Pancreas (tissue), 10 donors: ENCODE data around the gene MYZAP. TPM values are rescaled to one million over a fixed set of nuclear protein-coding genes. Genes with fewer than 3 reads are reported as not detected.

ENCODE experiments used
- ATAC-seq, 4 donors: fragments of 200-7000 bp; cut with Tn5 transposase; one replicate each; pipeline versions ENCODE4 v1.8.0 to v1.9.1; 2020; ENCODE audit warnings: mild to moderate bottlenecking in 4 of 4, moderate library complexity in 4 of 4
- DNase-seq, 6 donors: peaks; one replicate each; pipeline ENCODE4 v3.0.0-alpha.2; 2020
- FAIRE-seq: peaks from 2 replicates; lab custom pipeline; 2012; peaks lifted over from hg19 to GRCh38; lab: Jason Lieb, UNC
- H3K27ac ChIP-seq, 4 donors: fragments of 200-600 bp; sonication (generic); 1 replicate in 3 of 4; 2 replicates in 1 of 4; pipeline versions ENCODE4 v1.5.0 to v1.8.0; 2020
- H3K27me3 ChIP-seq, 4 donors: fragments of 200-600 bp; one replicate each; pipeline ENCODE4 v1.8.0; 2021
- H3K36me3 ChIP-seq, 3 donors: fragments of 200-600 bp; sonication (generic) in 1 of 3; one replicate each; pipeline versions ENCODE4 v1.5.0 to v1.8.0; 2020 to 2021
- H3K4me1 ChIP-seq, 3 donors: fragments of 200-600 bp; one replicate each; pipeline ENCODE4 v1.8.0; 2021
- H3K4me3 ChIP-seq, 4 donors: fragments of 200-600 bp; sonication (generic) in 2 of 4; one replicate each; pipeline versions ENCODE4 v1.5.0 to v1.8.0; 2020 to 2021
- H3K9me3 ChIP-seq, 4 donors: fragments of 200-600 bp; one replicate each; pipeline ENCODE4 v1.8.0; 2021
- CTCF ChIP-seq, 4 donors: fragments of 200-600 bp; sonication (generic) in 3 of 4; IDR thresholded peaks; one replicate each; pipeline versions ENCODE4 v1.5.0 to v1.8.0; 2021; ENCODE audit warnings: antibody characterized with exemption in 4 of 4
- WGBS, 2 donors: extraction: QIAGEN DNeasy Blood & Tissue Kit; methylation state at CpG; one replicate each; pipeline ENCODE4 v1.1.7; 2013; 5-methylcytosine and 5-hydroxymethylcytosine counted together
- intact Hi-C, 3 donors: fragments of 100-400 bp; cut with DNase I; formaldehyde crosslinking; loops; one replicate each; pipeline versions ENCODE4 v1.11.1 to v1.14.2; 2022
- polyA plus RNA-seq, 2 donors: library from polyadenylated mRNA; stranded (reverse); fragments of 200-250 nt; gene quantifications; one replicate each; pipeline ENCODE4 v1.2.3, GENCODE V29; 2013
- total RNA-seq, 6 donors: library from RNA; stranded (reverse); fragmentation: NEBNext Ultra II Directional in 4 of 6; extraction: Animal tissue kit (Norgen Biotek cat#: 25700) in 4 of 6; gene quantifications; one replicate each; pipeline versions ENCODE4 v1.2.1 to v1.2.4, GENCODE V29; 2021 to 2023
- donor health status: healthy with polysubstance abuse.
- donor health status: DM: no; HTN: no; CAD: no; lungs with moderate emphysema.
- donor health status: DM: no; HTN: no; CAD: no.
- donor health status: control.
- donor health status: control.
- donor health status: Bipolar disorder and iron deficiency.
- donor health status: DM: yes; HTN: yes; CAD: no.
- donor health status: DM: no; HTN: no; CAD: no.
- donor health status: DM: no; HTN: no; CAD: no.
- donor health status: DM: yes; HTN: yes; CAD: no.

Gene MYZAP
- total and polyA plus RNA-seq, 8 donors, result 5.4 to 13.4 (median 9.4) TPM

DNA sequence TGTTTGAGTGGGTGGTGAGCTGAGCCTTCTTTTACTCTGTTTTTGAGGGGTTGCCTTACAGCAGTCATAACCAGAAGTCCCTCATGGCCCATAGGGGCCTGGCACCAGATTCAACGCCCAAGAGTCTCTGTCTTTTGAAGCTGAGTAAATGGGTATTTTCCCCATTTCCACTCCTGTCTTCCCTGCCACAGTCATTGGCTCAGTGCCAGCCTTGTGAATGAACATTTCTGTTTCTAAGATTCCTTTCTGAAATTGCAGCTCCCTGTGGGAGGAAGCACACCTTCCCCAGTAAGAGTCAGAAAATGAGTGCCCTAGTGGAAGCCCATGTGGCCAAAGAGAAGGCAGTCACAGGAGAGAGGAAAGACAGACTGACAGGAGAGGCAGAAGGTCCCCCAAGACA is 71.1 kb downstream of the MYZAP start:
- Histone ChIP-seq H3K9me3 (no peaks in the 10 kb centered on the region), H3K4me3 (no peak overlapping the region), H3K27ac (peak overlapping the region in 2 of 4 donors; percentile 4 to 56), H3K27me3 (no peaks in the 10 kb centered on the region), H3K4me1 (peaks cover 20 to 40% (median 35%) of the 10 kb centered on the region in 3 donors), H3K36me3 (no peaks in the 10 kb centered on the region)
- no peak for ATAC-seq
- 50 to 70% methylated on average over 1 of the region's 1 CpG for WGBS, 2 donors
- TF ChIP-seq CTCF (IDR thresholded peaks at IDR 0.05), result no peak
- intact Hi-C loops, result no loop called here
- no peak for DNase-seq
- FAIRE-seq, result no peak

GRCh38 chr15:57663262-57663661 is 71.6 kb downstream of the MYZAP start:
- Histone ChIP-seq H3K27ac (peak overlapping the region in 1 of 4 donors; percentile 4), H3K4me3 (no peak overlapping the region), H3K4me1 (peaks cover 23 to 44% (median 40%) of the 10 kb centered on the region in 3 donors), H3K27me3 (no peaks in the 10 kb centered on the region), H3K36me3 (no peaks in the 10 kb centered on the region), H3K9me3 (no peaks in the 10 kb centered on the region)
- TF ChIP-seq CTCF (IDR thresholded peaks at IDR 0.05), result no peak
- 63 to 76% methylated on average over 2 of the region's 2 CpGs for WGBS, 2 donors
- DNase-seq (no peak), ATAC-seq (no peak), FAIRE-seq (no peak)
- intact Hi-C loops, result no loop called here

- H3K9me3 ChIP-seq, result no peaks in the 10 kb centered on the region
- H3K4me1 ChIP-seq, result peaks cover 28 to 47% (median 47%) of the 10 kb centered on the region in 3 donors
- no peak overlapping the region for H3K4me3 ChIP-seq
- no peaks in the 10 kb centered on the region for H3K36me3 ChIP-seq
- DNase-seq (no peak), ATAC-seq (no peak), FAIRE-seq (no peak)
- 35 to 40% methylated on average over 2 of the region's 2 CpGs for WGBS, 2 donors
- no peak overlapping the region for H3K27ac ChIP-seq
- H3K27me3 ChIP-seq, result no peaks in the 10 kb centered on the region
- intact Hi-C loops, result no loop called here
- TF ChIP-seq CTCF (IDR thresholded peaks at IDR 0.05), result no peak
Measured at GRCh38 chr15:57665194-57665593, 73.5 kb downstream of the MYZAP start.

GRCh38 chr15:57665939-57666338 is 74.2 kb downstream of the MYZAP start:
- no peaks in the 10 kb centered on the region for H3K27me3 ChIP-seq
- no peak overlapping the region for H3K4me3 ChIP-seq
- H3K36me3 ChIP-seq, result no peaks in the 10 kb centered on the region
- intact Hi-C loops, result no loop called here
- no peak for TF ChIP-seq CTCF (IDR thresholded peaks at IDR 0.05)
- WGBS, 2 donors, result 44 to 45% methylated on average over 4 of the region's 4 CpGs
- peaks cover 28 to 47% (median 46%) of the 10 kb centered on the region in 3 donors for H3K4me1 ChIP-seq
- no peak for FAIRE-seq
- H3K9me3 ChIP-seq, result no peaks in the 10 kb centered on the region
- ATAC-seq, result no peak
- peak overlapping the region in 1 of 4 donors; percentile 59 for H3K27ac ChIP-seq
- no peak for DNase-seq

DNA sequence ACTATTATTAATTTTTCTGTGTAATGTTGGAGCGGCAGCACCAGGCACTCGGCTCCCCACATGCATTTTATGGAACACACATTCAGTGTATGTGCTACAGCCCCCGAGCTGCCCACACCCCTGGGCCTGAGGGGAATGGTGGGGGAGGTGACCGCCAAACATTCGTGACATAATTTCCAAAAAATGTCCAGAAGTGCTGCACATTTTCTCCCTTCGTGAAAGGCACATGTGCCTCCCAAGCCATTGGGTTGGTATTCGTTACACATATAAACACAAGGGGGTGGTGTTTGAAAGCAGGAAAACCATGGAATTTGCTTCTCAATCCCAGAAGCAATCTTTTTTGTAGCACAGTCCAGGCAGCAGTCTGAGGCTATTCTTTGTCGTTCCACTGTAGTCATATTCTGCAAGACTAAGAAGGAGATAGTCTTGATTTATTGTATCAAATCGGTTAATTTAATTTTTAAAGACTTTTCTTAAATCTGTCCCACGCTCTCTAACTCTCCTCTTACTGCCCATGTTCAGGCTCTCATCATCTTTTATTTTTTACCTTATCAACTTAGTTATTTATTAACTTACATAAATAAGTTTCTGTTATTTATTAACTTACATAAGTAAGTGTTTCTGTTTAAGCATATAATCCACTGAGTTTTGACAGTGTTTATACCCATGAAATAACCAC is 75.6 kb downstream of the MYZAP start:
- intact Hi-C loops, result no loop called here
- peak; percentile 77 for FAIRE-seq
- Histone ChIP-seq H3K9me3 (no peaks in the 10 kb centered on the region), H3K4me1 (peaks cover 25 to 39% (median 35%) of the 10 kb centered on the region in 3 donors), H3K4me3 (peak overlapping the region in 1 of 4 donors; percentile 13), H3K27ac (peak overlapping the region in 3 of 4 donors; percentile 49 to 59 (median 54)), H3K36me3 (no peaks in the 10 kb centered on the region), H3K27me3 (no peaks in the 10 kb centered on the region)
- DNase-seq, result peak in 2 of 6 donors; percentile 47 to 49
- ATAC-seq, result peak; percentile 78 to 90 (median 88)
- peak in 1 of 4 donors; percentile 25 for TF ChIP-seq CTCF (IDR thresholded peaks at IDR 0.05)
- 14 to 18% methylated on average over 10 of the region's 10 CpGs for WGBS, 2 donors
